WTC11 (cell line): ENCODE measurements around the gene KCNK16.

Source experiments
- ATF1 ChIP-seq: sonication (generic); formaldehyde crosslinking; IDR thresholded peaks from 2 replicates; pipeline ENCODE4 v1.8.1; 2023; ENCODE audit warnings: mild to moderate bottlenecking, moderate library complexity, missing genetic modification reagents
- CTCF ChIP-seq: fragments of 200-600 bp; IDR thresholded peaks from 2 replicates; pipeline ENCODE4 v1.8.0; 2022; ENCODE audit warnings: antibody characterized with exemption
- E2F4 ChIP-seq: sonication (generic); formaldehyde crosslinking; IDR thresholded peaks from 2 replicates; pipeline ENCODE4 v1.8.1; 2022; ENCODE audit warnings: low read depth, mild to moderate bottlenecking, moderate library complexity, missing genetic modification reagents, borderline replicate concordance
- ETV6 ChIP-seq: sonication (generic); formaldehyde crosslinking; IDR thresholded peaks from 2 replicates; pipeline ENCODE4 v1.8.1; 2022; ENCODE audit warnings: mild to moderate bottlenecking, missing genetic modification reagents
- JUN ChIP-seq: sonication (generic); formaldehyde crosslinking; IDR thresholded peaks from 2 replicates; pipeline ENCODE4 v1.8.0; 2023; ENCODE audit warnings: mild to moderate bottlenecking, missing genetic modification reagents
- MAX ChIP-seq: sonication (generic); formaldehyde crosslinking; IDR thresholded peaks from 2 replicates; pipeline ENCODE4 v1.8.0; 2022; ENCODE audit warnings: mild to moderate bottlenecking, missing genetic modification reagents
- MYBL2 ChIP-seq: sonication (generic); formaldehyde crosslinking; IDR thresholded peaks from 2 replicates; pipeline ENCODE4 v1.8.1; 2023; ENCODE audit warnings: mild to moderate bottlenecking, moderate library complexity, missing genetic modification reagents
- NR2C2 ChIP-seq: sonication (generic); formaldehyde crosslinking; IDR thresholded peaks from 2 replicates; pipeline ENCODE4 v1.8.0; 2022; ENCODE audit warnings: mild to moderate bottlenecking, missing genetic modification reagents
- ZBTB43 ChIP-seq: sonication (generic); formaldehyde crosslinking; IDR thresholded peaks from 2 replicates; pipeline ENCODE4 v1.8.1; 2023; ENCODE audit warnings: mild to moderate bottlenecking, missing genetic modification reagents

- TF ChIP-seq MYBL2 (CRISPR knock-in tag) (no peak), CTCF (no peak), ATF1 (CRISPR knock-in tag) (no peak), MAX (CRISPR knock-in tag) (no peak), JUN (no peak), E2F4 (CRISPR knock-in tag) (no peak), ETV6 (CRISPR knock-in tag) (no peak), ZBTB43 (no peak), NR2C2 (no peak)
Observed at GRCh38 chr6:39298061-39298460, 24.4 kb downstream of the KCNK16 start.
